ENCODE data around the gene BGLAP. TPM values are rescaled to one million over a fixed set of nuclear protein-coding genes. Genes with fewer than 3 reads are reported as not detected.

Gene BGLAP
- total RNA-seq = 0.30 TPM
- long read RNA-seq, partial matches to known transcripts = 0 of 1 reads
- long read RNA-seq, other reads (novel, unspliced or antisense) = 0 of 1 reads

- H3K4me3 ChIP-seq = no peak within 1 kb of the TSS
- intact Hi-C loops (cut with micrococcal nuclease) = no loop called here
- TF ChIP-seq CTCF (IDR thresholded peaks at IDR 0.05; ENCODE audit: borderline replicate concordance) = no peak
- H3K9me3 ChIP-seq (replicated peaks) = no peaks in the 10 kb centered on the region
- H3K27ac ChIP-seq (replicated peaks) = no peak within 1 kb of the TSS
- peaks cover 38% of the 10 kb centered on the region for H3K36me3 ChIP-seq
- H3K4me1 ChIP-seq = peaks cover 18% of the 10 kb centered on the region
- peaks cover 21% of the 10 kb centered on the region for H3K27me3 ChIP-seq (ENCODE audit: low read depth)
- DNase-seq = no peak
Observed at GRCh38 chr1:156241926-156242325, at the start of gene BGLAP. BGLAP (plus strand) TSS chr1:156242184; CDS start chr1:156242232, 48 bp downstream.

GRCh38 chr1:156193208-156193487 lies 48.8 kb upstream of the BGLAP start:
- H3K4me1 ChIP-seq = peaks cover 47% of the 10 kb centered on the region
- intact Hi-C loops (cut with micrococcal nuclease) = no loop called here
- no peaks in the 10 kb centered on the region for H3K27me3 ChIP-seq (ENCODE audit: low read depth)

GRCh38 chr1:156193488-156194299 lies 48.3 kb upstream of the BGLAP start, which contains the start of gene SLC25A44:
SLC25A44 (plus strand) TSS chr1:156194104; CDS start chr1:156199848, 5,744 bp downstream.
- Histone ChIP-seq H3K9me3 (replicated peaks) (no peaks in the 10 kb centered on the region), H3K27ac (replicated peaks) (peak within 1 kb of the TSS; percentile 87), H3K4me1 (peaks cover 51% of the 10 kb centered on the region), H3K36me3 (no peaks in the 10 kb centered on the region), H3K27me3 (ENCODE audit: low read depth) (no peaks in the 10 kb centered on the region), H3K4me3 (peak within 1 kb of the TSS; percentile 78)
- TF ChIP-seq CTCF (IDR thresholded peaks at IDR 0.05; ENCODE audit: borderline replicate concordance) = peak; percentile 71
- peak; percentile 95 for DNase-seq
- intact Hi-C loops (cut with micrococcal nuclease) = no loop called here

More at GRCh38 chr1:156193208-156193487, 48.8 kb upstream of the BGLAP start:
- no peak for TF ChIP-seq CTCF (IDR thresholded peaks at IDR 0.05; ENCODE audit: borderline replicate concordance)
- no peaks in the 10 kb centered on the region for H3K9me3 ChIP-seq (replicated peaks)
- no peak for DNase-seq
- no peaks in the 10 kb centered on the region for H3K36me3 ChIP-seq
- H3K4me3 ChIP-seq = peak overlapping the region; percentile 78
- H3K27ac ChIP-seq (replicated peaks) = peak overlapping the region; percentile 87

GRCh38 chr1:156194300-156194652 lies 47.7 kb upstream of the BGLAP start:
- H3K9me3 ChIP-seq (replicated peaks) = no peaks in the 10 kb centered on the region
- H3K36me3 ChIP-seq = no peaks in the 10 kb centered on the region
- peaks cover 57% of the 10 kb centered on the region for H3K4me1 ChIP-seq
- DNase-seq = no peak
- H3K27ac ChIP-seq (replicated peaks) = peak overlapping the region; percentile 87
- no peak for TF ChIP-seq CTCF (IDR thresholded peaks at IDR 0.05; ENCODE audit: borderline replicate concordance)
- intact Hi-C loops (cut with micrococcal nuclease) = no loop called here
- H3K27me3 ChIP-seq (ENCODE audit: low read depth) = no peaks in the 10 kb centered on the region
- H3K4me3 ChIP-seq = peak overlapping the region; percentile 78

GRCh38 chr1:156195853-156196252 lies 46.1 kb upstream of the BGLAP start:
- Histone ChIP-seq H3K27ac (replicated peaks) (peak overlapping the region; percentile 66), H3K36me3 (peaks cover 13% of the 10 kb centered on the region), H3K4me1 (peaks cover 61% of the 10 kb centered on the region), H3K27me3 (ENCODE audit: low read depth) (no peaks in the 10 kb centered on the region), H3K4me3 (no peak overlapping the region), H3K9me3 (replicated peaks) (no peaks in the 10 kb centered on the region)
- intact Hi-C loops (cut with micrococcal nuclease) = no loop called here
- DNase-seq = no peak
- TF ChIP-seq CTCF (IDR thresholded peaks at IDR 0.05; ENCODE audit: borderline replicate concordance) = no peak

All from left ventricle myocardium inferior (tissue), 1 donor.